GM18502 (cell line): ENCODE measurements around the gene SPI1.
"Not testable (repeated sequence)": the region's sequence is repeated elsewhere in the genome, so short reads cannot be mapped to it uniquely, and the experiment has no call there.

Source experiments
- ATAC-seq: cut with Tn5 transposase; IDR thresholded peaks from one replicate; pipeline ENCODE4 v1.9.1; 2021; ENCODE audit warnings: mild to moderate bottlenecking; ENCODE audit not compliant: unreplicated experiment, poor library complexity

Gene SPI1

DNA sequence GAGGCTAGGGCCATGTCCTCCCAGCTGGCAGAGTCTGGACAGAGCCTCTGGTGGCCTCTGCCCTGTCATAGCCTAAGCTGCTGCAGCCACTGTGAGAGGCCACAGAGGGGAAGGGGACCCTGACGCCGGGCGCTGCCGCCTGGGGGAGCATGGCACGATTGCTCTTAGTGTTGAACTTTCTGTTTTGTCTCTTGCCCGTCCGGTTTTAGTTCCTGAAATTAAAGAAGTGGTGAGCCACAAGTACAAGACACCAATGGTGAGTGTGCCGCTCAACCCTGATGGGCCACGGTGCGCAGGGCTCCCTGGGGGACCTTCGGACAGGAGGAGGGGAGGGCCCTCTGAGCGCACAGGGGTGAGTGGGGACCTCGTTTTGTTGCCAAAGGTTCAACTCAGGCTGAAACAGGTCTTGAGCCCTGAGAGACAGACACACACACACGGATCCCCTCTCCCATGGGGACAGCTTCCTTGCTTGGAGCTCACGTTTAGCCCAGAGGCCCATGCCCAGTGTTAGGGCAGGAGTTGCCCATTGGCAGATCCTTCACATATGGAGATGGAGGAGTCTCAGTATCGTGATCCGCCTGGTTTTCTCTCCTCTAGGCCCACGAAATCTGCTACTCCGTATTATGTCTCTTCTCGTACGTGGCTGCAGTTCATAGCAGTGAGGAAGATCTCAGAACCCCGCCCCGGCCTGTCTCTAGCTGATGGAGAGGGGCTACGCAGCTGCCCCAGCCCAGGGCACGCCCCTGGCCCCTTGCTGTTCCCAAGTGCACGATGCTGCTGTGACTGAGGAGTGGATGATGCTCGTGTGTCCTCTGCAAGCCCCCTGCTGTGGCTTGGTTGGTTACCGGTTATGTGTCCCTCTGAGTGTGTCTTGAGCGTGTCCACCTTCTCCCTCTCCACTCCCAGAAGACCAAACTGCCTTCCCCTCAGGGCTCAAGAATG, 49.6 kb downstream of the SPI1 start:
- ATAC-seq, result peak; percentile 70

- no peak for ATAC-seq
Measured at GRCh38 chr11:47327949-47328348, 50.4 kb downstream of the SPI1 start.

GRCh38 chr11:47327025-47327424, 51.3 kb downstream of the SPI1 start:
- no peak for ATAC-seq

DNA sequence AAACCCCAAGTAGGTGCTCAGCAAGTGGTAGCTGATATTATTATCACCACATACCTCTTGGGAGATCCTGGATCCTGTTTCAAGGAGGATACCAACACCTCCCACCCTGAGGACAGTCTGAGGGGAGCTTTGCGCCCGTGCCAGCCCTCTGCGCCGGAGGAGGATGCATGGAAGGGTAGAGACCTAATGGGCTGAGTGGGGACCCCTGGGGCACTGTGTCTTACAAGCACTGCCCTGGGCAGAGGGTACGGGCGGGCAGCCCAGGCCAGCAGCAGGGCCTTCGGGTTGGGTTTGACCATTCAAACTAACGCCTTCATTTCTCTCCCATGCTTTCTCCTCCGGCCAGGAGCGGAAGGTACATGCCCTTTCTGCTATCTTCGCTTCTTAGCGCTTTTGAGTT, 52.1 kb downstream of the SPI1 start:
- ATAC-seq, result no peak

DNA sequence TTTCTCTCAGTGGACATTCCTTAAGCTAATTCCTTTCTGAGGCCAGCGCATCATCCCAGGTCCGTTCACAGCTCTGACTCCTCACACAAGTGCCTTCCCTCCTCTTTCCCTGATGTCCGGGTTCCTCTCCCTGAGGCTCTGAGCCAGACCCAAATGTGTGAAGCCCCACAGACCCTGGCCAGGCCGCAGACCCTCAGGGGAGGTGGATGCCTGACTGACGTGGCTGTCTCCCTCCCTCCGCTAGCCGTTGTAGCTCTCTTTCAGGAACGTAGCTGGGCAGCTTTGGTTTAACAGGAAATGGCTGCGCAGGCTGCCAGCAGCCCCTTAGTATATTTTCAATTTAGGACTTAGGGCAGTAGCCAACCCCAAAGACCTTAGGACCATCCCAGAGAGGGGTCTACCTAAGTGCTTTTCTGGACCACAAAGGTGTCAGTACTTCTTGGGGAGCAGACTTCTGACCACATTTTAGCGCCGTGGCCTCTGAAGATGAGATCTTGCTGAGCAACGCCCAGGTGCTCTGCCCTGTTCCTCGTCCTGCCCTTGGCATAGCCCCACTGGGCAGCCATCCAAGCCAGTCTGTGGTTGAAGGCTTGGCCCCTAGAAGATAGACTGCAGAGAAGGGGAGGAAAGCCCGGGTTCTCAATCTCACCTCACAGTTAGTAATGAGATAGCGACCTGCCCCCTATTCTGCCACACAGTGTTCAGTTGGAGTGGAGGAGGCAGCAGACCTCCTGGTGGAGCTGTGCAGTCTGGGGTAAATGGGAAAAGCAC, 52.9 kb downstream of the SPI1 start:
- no peak for ATAC-seq

DNA sequence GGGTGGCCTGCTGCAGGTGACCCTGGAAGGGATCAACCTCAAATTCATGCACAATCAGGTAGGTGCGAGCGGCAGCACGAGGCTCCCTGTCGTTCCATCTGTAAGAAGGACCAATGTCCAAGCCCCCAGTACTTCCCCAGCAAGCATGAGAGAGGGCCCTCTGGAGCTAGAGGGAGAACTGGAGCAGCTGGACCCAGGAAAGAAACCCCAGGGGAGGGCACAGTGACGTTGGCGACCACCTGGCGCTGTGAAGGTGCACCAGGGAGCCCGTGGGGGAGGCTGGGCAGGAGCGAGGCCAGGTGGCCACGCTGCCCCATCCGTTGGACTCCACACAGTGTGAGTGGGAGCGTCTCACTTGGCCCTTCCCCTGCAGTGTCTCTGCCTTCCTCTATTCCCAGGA, 53.8 kb downstream of the SPI1 start:
- ATAC-seq, result no peak

DNA sequence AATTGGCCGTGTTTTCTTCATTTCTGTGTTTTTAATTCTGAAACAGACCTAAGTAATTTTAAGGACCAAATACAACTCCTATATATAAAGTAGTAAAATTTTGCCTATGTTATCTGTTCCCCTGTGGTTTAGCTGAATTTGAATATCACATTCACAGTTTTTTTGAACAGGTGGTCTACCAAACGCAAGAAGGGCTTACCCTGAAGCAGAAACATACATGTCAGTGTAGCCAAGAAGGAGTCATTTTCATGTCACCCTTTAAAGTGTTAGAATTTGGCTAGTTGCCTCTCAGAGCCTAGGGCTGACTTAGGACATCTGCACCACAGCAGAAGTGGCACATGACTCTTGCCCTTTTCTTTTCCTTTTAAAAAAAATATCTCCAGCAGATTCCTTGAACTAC, 60.2 kb downstream of the SPI1 start:
- no peak for ATAC-seq

DNA sequence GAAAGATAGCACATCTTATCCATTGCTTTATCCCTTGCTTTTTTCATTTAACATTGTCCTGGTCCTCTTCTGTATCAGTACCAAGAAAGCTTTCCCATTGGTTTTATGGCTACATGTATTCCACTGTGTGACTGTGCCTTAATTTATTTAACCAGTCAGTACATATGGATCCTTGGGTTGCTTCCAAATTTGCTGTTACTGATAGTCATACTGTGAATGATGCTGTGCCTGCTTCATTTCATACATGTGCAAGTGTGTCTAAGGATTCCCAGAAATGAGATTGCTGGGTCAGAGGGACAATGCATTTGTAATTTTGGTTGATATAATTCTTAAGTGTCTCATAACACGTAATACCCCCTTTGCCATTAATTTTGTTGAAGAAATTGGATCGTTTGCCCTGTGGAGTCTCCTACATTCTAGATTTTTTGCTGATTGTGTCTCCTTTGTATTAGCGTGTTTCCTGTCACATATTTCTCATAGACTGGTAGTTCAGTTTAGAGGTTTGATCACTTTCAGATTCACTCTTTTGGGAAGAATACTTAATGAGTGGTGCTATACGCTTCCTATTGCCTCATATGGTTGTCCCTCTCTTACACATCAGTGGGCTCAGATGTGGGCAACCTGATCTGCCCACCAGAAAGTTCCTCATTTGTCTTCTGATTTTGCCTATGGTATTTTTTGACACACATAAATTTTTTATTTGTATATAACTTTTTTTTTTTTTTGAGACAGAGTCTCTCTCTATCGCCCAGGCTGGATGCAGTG, 61.1 kb downstream of the SPI1 start:
- peak; percentile 73 for ATAC-seq

DNA sequence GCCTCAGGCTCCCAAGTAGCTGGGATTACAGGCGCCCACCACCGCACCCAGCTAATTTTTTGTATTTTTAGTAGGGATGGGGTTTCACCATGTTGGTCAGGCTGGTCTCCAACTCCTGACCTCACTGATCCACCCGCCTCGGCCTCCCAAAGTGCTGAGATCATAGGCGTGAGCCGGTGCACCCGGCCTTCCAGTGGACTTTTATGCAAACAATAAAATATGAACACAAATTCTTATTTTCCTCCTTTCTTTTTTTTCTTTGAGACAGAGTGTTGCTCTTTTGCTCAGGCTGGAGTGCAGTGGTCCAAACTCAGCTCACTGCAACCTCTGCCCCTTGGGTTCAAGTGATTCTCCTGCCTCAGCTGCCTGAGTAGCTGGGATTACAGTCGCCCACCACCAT, 61.8 kb downstream of the SPI1 start:
- ATAC-seq, result not testable (repeated sequence)

DNA sequence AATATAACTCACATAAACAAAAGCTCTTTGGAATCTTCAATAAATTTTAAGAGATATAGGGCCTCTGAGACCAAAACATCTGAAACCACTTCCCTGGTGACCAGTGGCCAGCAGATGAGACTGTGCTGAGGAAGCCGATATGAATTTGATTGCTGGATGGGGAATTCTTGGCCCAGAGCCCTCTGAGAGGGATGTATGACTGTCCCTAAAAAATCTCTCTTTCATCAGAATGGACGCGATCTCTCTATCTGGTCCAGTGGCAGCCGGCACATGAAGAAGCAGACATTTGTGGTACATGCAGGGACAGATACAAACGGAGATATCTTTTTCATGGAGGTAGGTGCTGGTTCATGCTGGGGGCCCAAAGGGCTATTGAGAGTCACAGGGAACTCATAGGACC, 63.4 kb downstream of the SPI1 start:
- no peak for ATAC-seq

DNA sequence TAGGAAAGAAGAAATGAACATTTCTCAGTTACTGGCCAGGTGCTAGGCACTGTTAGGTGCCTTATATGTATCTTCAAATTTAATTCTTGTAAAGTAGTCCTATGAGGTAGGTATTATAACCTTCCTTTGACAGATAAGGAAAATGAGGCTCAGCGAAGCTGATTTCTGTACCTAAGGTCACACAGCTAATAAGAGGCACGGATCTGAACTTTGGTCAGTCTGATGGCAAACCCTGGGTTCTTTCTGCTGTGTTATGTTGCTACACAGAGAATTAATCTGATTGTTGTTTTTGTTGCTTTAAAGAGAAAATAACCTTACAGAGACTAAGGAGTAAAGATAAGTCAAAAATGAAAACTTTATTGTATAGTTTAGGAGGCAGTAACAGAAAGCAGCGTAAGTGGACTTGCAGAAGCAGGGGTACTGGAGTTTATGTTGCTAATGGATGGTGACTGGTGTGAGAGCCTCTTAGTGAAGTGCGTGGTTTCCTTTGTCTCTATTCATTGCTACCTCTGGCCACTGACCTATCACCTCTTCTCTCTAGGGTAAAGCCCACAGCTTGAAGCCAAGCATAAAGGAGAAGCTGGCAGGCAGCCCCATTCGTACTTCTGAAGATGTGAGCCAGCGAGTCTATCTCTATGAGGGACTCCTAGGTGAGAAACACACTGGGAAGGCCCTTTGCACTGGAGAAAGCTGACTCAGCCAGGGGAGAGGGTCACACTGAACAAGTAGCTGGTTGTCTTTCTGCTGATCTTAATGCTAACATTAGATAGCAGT, 70.1 kb downstream of the SPI1 start:
- no peak for ATAC-seq

DNA sequence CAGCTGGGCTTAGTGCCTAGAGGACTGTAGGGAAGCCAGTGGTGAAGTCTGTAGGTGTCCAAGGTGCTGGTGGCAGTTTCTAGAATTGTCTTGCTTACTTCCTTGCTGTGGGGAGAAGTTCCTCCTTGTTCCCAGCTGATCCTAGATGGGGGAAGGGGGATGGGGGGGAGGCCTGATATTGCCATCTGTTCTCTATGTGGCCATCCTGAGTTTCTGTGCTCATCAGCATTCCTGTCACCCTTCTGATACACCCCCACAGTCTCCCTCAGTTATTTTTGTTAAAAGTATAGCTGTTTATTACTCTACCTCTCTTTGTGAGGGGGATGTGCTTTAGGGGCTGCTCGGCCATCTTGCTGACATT, 71.9 kb downstream of the SPI1 start:
- no peak for ATAC-seq

GRCh38 chr11:47305734-47306483, 72.4 kb downstream of the SPI1 start:
- ATAC-seq, result no peak
